Stromal cell of bone marrow (primary cell): ENCODE results near the gene ASCL3.
"Not testable (repeated sequence)": the region's sequence is repeated elsewhere in the genome, so short reads cannot be mapped to it uniquely, and the experiment has no call there.

ENCODE experiments used
- DNase-seq: peaks from one replicate; pipeline ENCODE4 v3.0.0-alpha.2; 2012; ENCODE audit warnings: low read depth

The ASCL3 gene

DNA sequence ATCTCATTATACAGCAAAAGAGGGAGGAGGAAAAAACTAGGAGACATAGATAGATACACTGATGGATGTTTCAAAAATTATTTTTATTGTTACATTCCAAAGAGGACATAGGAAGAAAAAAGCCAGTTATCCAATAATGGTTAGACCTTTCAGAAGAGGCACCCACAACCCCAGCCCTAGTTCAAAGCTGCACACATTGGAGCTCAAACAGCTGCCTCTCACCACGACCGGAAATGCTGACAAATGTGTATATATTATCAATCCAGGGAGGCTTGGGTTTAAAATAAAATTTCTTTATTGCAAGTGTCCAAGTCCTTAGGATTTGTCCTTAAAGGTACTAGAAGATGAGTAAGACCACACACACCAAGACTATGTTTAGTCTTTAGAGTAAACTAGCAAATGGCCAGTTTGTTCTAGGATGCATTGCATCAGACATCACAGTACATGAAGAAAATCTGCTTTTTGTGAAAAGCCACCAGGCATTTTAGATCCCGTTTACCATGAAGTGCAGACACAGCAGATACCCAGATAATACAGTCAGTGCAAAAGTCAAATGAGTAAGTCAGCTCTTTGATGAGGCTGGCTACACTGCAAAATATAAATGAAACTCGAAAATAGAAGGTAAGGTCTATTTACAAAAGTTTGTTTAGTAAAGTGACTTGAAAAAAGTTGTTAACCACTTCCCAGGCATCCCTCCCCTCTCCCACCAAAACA is 4.6 kb upstream of the ASCL3 start:
- no peak for DNase-seq

DNA sequence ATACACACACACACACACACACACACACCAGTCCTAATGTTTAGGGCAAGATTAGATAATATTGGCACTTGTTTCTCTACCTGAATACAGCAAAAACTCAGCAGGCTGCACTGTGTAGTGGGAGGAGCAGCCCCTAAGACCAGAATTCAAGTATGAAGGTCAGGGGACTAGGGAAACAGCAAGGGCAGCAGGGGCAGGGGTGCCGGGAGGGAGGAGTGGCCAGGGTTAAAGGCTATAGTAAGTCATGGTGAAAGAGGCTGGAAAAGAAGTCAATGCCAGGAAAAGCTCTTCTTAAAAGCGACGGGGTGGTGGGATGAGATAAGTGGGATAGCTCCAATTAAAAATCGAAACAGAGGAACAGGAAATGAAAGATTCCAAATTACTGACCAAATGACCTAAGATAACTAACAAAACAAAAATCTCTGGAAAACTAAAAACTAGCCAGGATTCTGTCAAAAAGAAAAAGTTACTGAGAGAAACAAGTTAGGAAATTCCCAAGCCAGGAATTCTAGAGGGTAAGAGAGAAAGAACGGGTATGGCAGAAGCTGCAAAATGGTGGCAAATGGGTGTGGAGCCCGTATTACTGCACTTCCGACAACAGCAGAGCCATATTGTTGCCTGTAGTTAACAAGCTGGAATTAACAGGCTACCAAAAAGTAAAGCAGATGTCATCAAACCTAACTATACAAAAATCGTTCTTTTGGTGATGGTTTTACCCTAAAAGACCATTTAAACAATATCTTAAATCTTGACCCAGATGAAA is 1.3 kb downstream of the ASCL3 start:
- DNase-seq, result no peak

DNA sequence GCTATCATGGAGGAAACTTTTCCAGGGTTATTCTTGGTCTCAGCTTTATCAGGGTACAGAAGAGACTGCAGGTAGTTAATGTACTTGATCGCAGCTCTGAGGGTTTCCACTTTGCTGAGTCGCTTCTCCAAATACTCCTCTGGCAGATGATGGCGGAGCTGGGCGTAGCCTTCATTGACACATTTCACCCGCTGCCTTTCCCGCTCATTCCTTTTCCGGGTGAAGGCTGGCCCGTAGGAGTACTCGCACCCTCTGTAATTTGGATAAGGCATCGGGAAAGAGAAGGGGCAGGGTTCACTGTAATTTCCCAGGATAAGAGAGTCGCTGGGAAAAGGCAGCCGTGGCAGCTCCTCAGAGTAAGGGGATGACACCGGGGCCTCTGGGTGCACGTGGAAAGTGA is 5.2 kb downstream of the ASCL3 start:
- no peak for DNase-seq

DNA sequence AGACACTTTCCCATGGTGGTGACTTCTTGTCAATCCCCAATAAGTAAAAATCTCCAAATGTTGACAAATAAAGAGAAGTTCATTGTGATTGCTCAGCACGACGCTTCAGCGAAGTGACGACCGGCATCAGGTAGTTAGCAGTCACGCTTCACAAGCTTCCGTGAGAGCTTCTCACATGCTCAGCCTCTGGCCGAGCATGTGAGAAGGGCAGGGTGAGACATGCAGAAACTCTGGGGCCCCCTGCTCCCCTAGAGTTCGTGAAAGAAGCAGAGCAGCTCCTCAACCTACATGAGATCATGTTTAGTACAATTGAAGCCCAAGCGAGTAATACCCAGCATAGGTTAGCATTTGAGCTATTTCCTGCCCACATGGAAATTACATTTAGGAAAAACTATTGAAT is 5.7 kb downstream of the ASCL3 start:
- no peak for DNase-seq

DNA sequence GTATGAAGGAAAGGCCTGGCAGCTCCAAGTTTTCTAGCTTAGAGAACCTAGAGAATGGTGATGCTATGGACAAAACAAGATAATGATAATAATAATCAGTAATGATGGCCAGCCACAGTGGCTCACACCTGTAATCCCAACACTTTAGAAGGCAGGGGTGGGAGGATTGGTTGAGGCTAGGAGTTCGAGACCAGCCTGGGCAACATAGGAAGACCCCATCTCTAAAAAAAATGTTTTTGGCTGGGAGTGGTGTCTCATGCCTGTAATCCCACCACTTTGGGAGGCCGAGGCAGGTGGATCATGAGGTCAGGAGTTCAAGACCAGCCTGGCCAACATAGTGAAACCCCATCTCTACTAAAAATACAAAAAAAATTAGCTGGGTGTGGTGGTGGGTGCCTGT is 7.0 kb downstream of the ASCL3 start:
- DNase-seq, result not testable (repeated sequence)

DNA sequence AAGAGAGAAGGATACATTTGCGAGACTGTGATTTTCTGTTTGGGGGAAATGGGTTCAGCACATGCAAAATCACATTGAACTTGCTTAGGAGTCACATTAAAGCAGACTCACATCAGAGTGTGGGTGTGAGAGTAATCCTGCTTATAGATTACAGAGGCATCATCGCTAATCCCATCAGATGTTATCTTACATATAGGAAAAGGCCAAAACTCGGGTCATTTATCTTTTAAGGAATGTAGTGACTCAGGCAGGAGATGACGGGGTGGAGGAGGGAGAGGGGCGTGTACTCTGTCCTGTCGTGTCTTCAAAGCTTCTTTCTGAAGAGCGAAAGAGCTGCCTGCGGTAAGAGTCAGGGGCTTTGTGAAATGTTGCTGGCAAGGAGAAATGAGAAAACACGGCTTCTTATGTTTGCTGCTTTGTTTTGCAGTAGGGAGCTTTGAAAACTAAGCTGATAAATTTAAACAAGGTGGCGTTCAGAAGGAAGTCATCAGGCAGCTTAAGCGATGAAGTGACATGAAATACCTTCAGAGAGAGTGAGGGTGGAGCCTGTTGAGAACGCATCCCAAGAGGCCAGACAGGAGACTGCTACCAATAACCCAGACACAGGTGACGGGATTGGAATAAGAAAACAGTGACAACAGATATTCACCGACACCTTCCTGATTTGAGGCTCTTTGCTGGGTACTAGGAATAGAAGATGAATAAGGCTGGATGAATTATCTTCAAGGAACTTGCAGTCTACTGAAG is 7.9 kb downstream of the ASCL3 start:
- no peak for DNase-seq

DNA sequence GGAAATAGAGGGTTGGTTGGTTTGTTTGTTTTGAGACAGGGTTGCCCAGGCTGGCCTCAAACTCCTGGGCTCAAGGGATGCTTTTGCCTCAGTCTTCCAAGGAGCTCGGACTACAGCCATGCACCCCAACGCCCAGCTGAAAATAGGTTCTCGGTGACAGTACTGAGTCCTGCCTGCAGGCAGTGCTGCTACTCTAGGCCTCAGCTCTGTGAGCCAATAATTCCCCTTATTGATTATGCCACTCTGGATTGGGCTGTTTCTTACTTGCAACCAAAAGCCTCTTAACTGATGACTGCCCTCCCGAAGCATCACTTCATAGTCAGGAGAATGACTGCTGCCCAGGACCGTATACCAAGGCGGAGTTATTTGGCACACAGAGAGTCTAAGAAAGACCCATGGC is 8.9 kb downstream of the ASCL3 start:
- no peak for DNase-seq

DNA sequence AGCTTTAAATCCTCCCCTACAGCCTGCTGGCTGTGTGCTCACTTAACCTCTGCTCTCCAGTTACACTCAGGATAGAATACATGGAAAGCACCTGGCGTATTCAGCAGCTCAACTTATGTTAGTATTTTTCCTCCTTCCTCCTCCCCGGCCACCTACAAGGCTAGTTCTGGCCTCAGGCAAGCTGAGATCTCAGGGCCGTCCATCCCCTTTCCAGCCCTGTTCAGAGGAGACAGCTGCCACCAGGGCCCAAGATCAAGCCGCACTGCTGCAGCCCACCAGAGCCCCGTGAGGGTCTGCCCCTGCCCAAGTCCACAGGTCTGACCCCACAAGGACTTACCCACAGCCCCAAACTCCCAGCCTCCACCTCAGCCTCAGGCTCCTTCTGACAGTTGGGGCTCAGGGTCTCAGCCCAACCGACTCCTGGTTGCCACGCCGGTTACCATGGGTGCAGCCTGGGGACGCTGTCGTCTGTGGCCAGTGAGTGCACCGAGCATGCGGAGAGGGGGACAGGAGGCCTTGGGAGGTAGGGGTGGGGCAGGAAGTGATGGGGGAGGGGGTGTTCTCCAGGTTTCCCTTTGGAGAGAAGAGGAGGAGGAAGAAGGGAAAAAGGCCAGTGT is 10.1 kb downstream of the ASCL3 start, which contains the start of gene C11orf16:
Gene C11orf16, minus strand, starts transcription at position 384 of the 617 bp plus-strand sequence. CDS start 639 bp downstream, outside the sequence.
- no peak for DNase-seq

DNA sequence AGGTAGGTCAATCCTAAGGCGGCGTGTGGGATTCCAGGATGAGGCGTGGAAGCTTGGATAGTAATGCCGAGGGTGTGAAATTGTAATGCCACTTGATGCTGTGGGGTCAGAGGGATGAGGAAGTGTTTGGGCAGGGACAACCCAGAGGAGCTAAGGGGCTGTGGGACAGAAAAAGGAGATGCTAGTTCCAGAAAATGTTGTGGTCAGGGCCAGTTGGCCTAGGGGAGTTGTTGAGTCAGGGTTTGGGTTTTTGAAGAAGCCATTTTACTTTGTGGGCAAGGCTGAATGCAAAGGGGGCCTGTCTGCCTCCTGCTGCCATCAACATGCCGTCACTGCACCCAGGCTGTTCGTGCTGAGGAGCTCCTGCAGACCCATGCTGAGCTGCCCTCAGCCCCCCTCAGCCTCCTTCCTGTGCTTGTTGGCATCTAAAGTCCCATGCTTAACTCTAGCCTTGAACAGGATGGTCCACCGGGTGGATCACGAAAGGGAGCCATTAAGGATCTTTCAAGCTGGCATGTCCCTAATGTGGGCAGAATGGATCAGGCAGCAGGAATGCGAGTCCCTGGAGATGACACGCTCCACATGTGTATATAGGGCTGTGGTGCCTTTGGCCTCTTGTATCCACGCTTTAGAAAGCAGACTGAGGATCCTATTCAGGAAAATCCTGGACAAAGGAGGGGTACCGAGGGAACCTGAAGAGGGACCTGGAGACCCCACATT is 12.2 kb downstream of the ASCL3 start:
- no peak for DNase-seq

DNA sequence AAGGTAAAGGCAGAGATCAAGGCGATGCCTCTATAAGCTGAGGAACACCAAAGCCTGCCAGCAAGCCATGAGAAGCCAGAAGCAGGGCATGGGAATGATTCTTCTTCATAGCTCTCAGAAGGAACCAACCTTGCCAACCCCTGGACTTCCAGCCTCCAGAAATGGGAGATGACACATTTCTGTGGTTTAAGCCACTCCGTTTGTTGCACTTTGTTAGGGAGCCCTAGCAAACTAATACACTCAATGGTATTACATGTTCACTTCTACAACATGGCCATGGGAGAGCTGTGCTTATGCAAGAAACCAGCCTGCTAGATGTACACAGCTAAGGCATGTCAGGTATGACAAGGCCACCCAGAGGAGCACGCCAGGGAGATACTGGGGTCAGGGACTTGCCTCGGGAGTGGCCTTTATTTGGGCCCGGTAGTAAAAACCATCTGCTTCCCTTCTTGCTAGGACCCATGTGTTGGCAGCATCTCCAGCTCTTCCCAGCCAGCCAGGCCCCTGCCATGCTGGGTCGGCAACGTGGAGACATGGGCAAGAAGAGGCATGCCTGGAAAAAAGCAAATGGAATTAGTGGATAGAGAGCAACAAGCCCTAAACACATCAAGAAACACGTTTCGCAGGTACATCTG is 13.7 kb downstream of the ASCL3 start:
- DNase-seq, result no peak

DNA sequence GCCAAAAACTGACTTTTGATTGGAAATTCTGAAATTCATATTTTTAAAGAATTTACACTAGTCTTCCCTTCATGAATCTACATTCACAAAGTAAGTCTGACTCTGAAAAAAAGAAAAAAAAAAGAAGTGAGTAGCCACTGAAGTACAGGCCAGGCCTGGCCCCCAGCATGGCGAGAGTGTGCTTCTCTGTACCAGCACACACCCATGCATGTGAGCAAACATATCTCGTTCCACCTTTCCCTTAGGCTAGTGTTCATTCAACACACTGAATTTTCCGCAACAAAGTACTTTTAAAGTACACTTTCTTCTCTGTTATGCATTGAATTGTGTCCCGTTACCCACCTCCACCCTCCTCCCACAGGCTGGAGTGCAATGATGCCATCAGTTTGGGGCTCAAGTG is 14.6 kb downstream of the ASCL3 start:
- no peak for DNase-seq

DNA sequence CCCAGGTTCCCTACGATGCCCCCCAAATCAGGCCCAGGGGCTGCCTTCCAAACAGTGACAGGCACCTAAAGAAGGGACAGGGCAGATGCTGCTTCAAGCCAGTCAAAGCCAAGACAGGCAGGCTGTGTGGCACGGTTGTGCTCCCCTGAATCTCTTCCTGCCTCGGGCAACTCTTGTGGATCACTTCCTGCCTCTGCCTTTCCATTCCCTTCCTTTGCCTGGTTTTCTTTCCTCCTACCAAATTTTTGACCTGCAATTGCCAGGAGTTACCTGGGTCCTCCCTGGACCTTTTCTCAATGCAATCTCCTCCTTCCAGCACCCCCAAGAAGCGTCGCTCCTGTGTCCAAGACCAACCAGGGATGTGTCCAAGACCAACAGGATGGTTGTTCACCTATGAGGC is 15.6 kb downstream of the ASCL3 start:
- no peak for DNase-seq

DNA sequence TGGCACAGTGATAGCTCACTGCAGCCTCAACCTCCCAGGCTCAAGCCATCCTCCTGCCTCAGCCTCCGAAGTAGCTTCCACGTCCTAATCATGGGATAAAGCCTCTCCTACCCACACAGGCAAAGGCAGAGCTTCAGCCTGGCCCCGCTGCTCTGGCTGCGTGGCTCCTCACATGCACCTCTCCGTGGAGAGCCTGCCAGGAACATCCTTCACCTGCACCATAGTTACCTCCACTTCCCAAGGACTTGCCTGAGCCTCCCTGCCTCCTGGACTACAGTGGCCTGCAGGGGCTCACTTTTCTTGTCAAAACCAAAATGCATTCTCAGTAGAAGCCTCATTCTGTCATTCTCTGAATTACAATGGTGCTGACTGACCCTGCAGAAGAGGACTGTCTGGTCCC is 16.6 kb downstream of the ASCL3 start:
- DNase-seq, result no peak

DNA sequence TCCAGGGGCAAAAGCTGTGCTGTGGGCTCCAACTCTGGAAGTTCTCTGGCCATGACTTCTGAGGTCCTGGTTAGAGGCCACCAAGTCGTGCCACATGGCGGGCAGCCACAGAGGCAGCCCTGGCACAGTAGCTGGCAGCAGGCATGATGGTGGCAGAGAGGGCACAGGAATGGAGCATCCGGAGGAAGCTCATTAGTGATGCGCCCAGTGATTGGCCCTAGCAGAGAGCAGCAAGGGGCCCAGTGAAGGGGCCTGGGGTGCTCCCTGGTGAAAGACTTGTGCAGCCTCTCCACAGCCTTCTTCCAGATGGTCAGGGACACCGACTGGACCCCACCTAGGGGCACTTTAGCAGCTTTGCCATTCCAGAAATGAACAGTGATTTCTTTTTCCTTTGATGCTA is 17.1 kb downstream of the ASCL3 start:
- DNase-seq, result no peak

DNA sequence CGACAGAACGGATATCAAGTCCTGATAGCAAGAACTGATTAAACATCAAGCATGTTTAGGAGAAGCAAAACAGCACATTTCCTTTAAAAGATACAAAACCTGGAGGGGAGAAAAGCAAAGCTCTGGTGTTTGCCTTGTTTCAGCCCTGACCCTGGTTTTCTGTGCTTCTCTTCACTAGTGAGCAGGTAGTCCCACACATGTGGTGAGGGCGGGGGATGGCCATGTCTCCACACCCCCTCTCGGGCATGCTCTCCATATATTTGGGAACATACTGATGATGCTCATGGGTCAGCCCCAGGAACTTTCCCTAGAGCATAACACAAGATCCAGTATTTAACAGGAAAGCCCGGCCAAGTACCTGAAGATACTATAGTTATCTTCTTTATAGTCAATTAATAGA is 20.1 kb downstream of the ASCL3 start:
- DNase-seq, result no peak

DNA sequence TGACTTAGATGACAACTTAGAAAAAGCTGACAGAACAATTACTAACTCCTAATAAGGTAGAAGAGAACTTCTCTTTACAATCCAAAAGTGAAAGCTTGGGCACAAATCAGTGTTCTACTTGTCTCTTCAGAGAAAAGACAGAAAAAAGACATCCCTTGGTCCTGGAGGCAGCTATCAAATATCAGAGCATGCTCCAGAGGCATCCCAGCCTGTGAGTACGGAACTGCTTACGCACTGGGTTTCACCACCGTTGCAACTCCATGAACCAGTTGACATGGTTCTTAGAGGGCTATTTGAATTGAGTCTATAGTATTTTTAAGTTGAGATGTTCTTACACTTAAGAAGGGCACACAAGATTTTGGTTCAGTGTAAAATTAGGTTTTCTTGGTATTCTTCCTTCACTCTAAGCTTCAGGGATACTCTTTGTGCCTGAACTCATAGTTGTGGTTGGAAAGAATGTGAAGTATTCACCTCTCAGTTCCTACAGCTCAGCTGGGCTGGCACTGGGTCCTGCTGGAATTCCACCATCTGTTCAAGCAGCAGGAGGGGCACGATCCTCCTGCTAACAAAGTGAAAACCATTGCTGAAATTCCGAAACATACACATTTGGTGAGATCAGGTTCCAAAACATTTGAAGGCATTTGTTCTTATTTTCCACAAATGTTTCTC is 25.5 kb downstream of the ASCL3 start:
- no peak for DNase-seq

DNA sequence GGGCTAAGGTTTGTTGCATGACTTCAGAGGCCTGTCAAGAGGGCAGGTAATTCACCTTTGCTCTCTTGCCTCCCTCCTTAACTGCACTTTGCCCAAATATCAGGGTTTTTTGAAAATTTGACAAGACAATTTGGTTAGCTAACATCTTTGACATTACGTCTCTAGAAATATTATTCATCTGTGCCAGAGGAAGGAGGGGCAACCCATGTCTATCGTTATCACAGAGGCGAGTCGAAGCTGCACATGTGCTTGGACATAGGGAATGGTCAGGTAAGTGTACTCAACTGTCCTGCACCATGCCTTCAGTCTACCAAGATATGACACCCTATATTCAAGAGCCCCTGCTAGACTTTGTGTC is 28.2 kb downstream of the ASCL3 start:
- no peak for DNase-seq

DNA sequence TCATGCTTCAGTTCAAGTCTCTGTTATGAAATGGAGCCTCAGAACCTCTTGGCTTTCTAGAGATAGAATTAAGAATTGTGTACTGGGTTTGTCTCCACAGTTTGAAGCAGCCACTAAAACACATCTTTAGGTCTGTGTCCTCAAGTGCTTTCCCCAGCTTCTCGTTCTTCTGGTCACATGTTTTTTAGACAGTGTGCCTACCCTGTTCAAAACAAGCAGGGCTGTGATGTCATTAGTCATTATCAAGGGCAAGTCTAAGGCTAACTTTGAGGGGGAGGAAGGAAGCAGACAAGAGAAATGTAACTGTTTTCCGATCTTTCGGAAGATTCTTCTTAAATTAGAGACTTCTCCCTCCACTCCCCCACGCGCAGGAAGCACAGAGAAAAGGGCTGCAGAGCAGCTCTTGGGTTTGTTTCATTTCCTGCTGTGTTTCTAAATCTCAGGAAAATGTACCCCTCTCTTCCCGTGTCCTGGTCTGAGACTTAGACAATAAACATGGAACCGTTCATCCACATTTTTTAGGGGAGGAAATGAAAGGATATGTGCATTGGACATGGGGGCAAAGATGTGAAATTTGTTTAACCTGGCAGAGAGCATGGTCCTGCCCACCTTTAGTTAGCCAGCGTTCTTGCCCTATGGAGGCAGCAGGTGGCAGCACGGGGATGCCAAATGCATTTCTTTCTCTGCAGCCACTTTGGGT is 28.7 kb downstream of the ASCL3 start:
- no peak for DNase-seq

DNA sequence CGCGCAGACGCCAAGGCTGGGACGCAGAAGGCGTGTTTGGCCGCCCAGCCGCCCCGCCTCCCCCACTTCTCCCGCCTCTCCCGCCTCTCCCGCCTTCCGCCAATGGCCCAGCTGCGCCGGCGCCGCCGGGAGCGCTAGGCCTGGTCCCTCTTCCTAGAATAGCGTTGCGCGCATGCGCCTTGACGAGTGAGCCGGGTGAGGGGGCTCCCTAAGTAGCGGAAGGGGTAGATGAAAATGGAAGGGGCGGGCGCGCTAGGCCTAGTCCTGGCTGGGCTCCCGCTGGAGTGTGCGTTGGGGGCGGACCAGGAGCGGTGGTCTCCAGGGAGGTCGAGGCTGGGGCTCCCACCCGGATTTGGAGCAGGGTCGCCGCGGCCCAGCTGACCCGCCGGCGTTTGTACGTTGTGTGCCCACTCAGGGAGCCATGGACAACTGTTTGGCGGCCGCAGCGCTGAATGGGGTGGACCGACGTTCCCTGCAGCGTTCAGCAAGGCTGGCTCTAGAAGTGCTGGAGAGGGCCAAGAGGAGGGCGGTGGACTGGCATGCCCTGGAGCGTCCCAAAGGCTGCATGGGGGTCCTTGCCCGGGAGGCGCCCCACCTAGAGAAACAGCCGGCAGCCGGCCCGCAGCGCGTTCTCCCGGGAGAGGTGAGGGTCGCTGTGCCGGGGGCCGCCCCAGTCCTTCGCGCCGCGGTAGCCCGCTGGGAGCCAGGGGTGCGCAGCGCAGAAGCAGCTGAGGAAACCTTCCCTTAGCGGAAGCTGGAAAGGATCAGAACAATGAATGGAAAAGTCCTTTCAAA is 31.6 kb downstream of the ASCL3 start, which contains the start of gene AKIP1:
Gene AKIP1, plus strand, starts transcription at position 161 of the 795 bp plus-strand sequence. Its CDS starts 261 bp downstream, at position 422.
- DNase-seq, result peak; percentile 90
